Naive B cell (primary cell): Measurements from ENCODE around the gene DGKI. TPM values are rescaled to one million over a fixed set of nuclear protein-coding genes. Genes with fewer than 3 reads are reported as not detected.

Experiments
- ATAC-seq, 2 donors: fragments of 150-1000 bp; cut with Tn5 transposase; 2 replicates each; pipeline ENCODE4 v1.10.0; 2021; ENCODE audit warnings: low read depth in 2 of 2, mild to moderate bottlenecking in 2 of 2, moderate library complexity in 2 of 2
- DNase-seq: peaks from one replicate; pipeline ENCODE4 v3.0.0; 2022
- H3K27ac Mint-ChIP-seq, 6 donors: one replicate each; pipeline ENCODE4 v1.8.0; 2020 to 2022; ENCODE audit warnings: mild to moderate bottlenecking in 6 of 6, mixed read lengths in 6 of 6, moderate library complexity in 5 of 6, inconsistent platforms in 2 of 6
- H3K27me3 Mint-ChIP-seq, 3 donors: one replicate each; pipeline ENCODE4 v1.8.0; 2021 to 2022; ENCODE audit warnings: mixed read lengths in 3 of 3, mild to moderate bottlenecking in 1 of 3
- H3K36me3 Mint-ChIP-seq, 2 donors: one replicate each; pipeline ENCODE4 v1.8.0; 2020 to 2022; ENCODE audit warnings: mixed read lengths in 2 of 2, inconsistent platforms in 1 of 2, mild to moderate bottlenecking in 1 of 2
- H3K4me1 Mint-ChIP-seq, 3 donors: one replicate each; pipeline ENCODE4 v1.8.0; 2020 to 2022; ENCODE audit warnings: mixed read lengths in 3 of 3, inconsistent platforms in 1 of 3, mild to moderate bottlenecking in 1 of 3, moderate library complexity in 1 of 3
- H3K4me3 Mint-ChIP-seq, 8 donors: one replicate each; pipeline ENCODE4 v1.8.0; 2020 to 2022; ENCODE audit warnings: mild to moderate bottlenecking in 8 of 8, mixed read lengths in 8 of 8, moderate library complexity in 8 of 8, inconsistent platforms in 2 of 8
- H3K9me3 Mint-ChIP-seq, 7 donors: one replicate each; pipeline ENCODE4 v1.8.0; 2020 to 2022; ENCODE audit warnings: mixed read lengths in 7 of 7, mild to moderate bottlenecking in 5 of 7, inconsistent platforms in 2 of 7, moderate library complexity in 1 of 7
- polyA plus RNA-seq, 6 donors: library from polyadenylated mRNA; unstranded; fragments of 300-500 nt; fragmentation: Illumina TruSeq; gene quantifications; one replicate each; pipeline ENCODE4 v1.2.3, GENCODE V29; 2021; ENCODE audit warnings: low read depth in 6 of 6

Gene DGKI
- polyA plus RNA-seq, 6 donors from 2014 or later, result not detected

DNA sequence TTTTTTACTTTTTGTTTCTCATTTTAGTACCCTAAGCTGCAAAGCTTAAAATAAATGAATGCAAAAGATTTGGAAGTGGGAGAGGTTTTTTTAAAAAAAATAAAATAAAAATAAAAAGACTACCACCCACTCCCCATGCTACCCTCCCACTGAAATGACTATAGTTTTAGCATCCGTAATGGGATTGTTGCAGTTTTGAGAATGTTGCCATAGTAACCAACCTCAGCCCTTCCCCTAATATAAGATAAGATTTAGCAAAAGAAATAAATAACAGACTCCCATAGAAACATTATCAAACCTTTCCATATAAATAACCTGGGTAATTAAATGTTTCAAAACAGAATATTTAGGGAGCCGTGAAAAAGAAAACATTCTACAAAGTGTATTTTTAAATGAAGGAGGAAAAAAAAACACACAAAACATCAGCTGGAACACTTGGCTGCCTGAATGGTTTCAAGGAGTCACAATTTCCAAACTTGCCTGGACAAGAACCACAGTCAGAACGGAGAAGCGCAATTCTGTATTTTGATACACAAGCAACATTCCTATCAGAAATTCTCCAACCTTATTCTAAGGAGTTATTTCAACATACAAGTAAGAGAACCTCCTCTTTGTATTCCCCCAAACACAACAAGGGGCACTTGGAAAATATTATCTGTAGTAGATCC is 57.4 kb downstream of the DGKI start:
- no peak overlapping the region for H3K27ac Mint-ChIP-seq
- H3K36me3 Mint-ChIP-seq, result no peaks in the 10 kb centered on the region
- DNase-seq (no peak), ATAC-seq (no peak)
- peaks cover 9 to 21% (median 20%) of the 10 kb centered on the region in 3 donors for H3K27me3 Mint-ChIP-seq
- H3K4me3 Mint-ChIP-seq, result no peak overlapping the region
- peaks cover 4 to 23% (median 12%) of the 10 kb centered on the region in 7 donors for H3K9me3 Mint-ChIP-seq
- no peaks in the 10 kb centered on the region for H3K4me1 Mint-ChIP-seq

DNA sequence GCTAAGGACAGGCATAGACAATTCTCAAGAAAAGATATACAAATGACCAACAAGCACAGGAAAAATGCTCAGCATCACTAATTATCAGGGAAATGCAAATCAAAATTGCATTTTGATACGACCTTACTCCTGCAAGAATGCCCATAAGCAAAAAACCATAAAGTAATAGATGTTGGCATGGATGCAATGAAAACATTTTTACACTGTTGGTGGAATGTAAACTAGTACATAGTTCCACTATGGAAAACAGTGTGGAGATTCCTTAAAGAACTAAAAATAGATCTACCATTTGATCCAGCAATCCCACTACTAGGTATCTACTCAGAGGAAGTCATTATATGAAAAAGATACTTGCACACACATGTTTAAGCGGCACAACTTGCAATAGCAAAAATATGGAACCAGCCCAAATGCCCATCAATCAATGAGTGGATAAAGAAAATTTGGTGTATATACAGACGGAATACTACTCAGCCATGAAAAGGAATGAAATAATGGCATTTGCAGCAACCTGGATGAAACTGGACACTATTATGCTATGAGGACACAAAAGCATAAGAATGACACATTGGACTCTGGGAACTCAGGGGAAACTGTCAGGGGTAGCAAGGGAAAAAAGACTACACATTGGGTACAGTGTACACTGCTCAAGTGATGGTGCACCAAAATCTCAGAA is 59.3 kb downstream of the DGKI start:
- no peak overlapping the region for H3K4me3 Mint-ChIP-seq
- peaks cover 7 to 42% (median 13%) of the 10 kb centered on the region in 7 donors for H3K9me3 Mint-ChIP-seq
- no peak for ATAC-seq
- peaks cover 0 to 7% of the 10 kb centered on the region in 2 donors for H3K36me3 Mint-ChIP-seq
- no peak for DNase-seq
- H3K27me3 Mint-ChIP-seq, result peaks cover 9 to 15% (median 15%) of the 10 kb centered on the region in 3 donors
- no peak overlapping the region for H3K27ac Mint-ChIP-seq
- no peaks in the 10 kb centered on the region for H3K4me1 Mint-ChIP-seq

- no peak overlapping the region for H3K27ac Mint-ChIP-seq
- H3K36me3 Mint-ChIP-seq, result peaks cover 0 to 7% of the 10 kb centered on the region in 2 donors
- no peak overlapping the region for H3K4me3 Mint-ChIP-seq
- no peaks in the 10 kb centered on the region for H3K4me1 Mint-ChIP-seq
- peaks cover 0 to 18% (median 3%) of the 10 kb centered on the region in 7 donors for H3K9me3 Mint-ChIP-seq
- DNase-seq (no peak), ATAC-seq (no peak)
- peaks cover 8 to 20% (median 14%) of the 10 kb centered on the region in 3 donors for H3K27me3 Mint-ChIP-seq
These were observed 68.3 kb downstream of the DGKI start for GRCh38 chr7:137778511-137778910.

GRCh38 chr7:137774793-137775201 is 72.0 kb downstream of the DGKI start:
- no peak for DNase-seq
- Mint-ChIP-seq H3K9me3 (peaks cover 0 to 2% (median 0%) of the 10 kb centered on the region in 7 donors), H3K27ac (no peak overlapping the region), H3K4me3 (no peak overlapping the region), H3K27me3 (peaks cover 0 to 13% (median 4%) of the 10 kb centered on the region in 3 donors), H3K4me1 (no peaks in the 10 kb centered on the region), H3K36me3 (no peaks in the 10 kb centered on the region)
- no peak for ATAC-seq

GRCh38 chr7:137772748-137773147 is 74.0 kb downstream of the DGKI start:
- ATAC-seq (no peak), DNase-seq (no peak)
- Mint-ChIP-seq H3K27me3 (peaks cover 0 to 13% (median 0%) of the 10 kb centered on the region in 3 donors), H3K9me3 (peaks cover 0 to 2% (median 0%) of the 10 kb centered on the region in 7 donors), H3K4me3 (no peak overlapping the region), H3K36me3 (no peaks in the 10 kb centered on the region), H3K27ac (no peak overlapping the region), H3K4me1 (no peaks in the 10 kb centered on the region)

DNA sequence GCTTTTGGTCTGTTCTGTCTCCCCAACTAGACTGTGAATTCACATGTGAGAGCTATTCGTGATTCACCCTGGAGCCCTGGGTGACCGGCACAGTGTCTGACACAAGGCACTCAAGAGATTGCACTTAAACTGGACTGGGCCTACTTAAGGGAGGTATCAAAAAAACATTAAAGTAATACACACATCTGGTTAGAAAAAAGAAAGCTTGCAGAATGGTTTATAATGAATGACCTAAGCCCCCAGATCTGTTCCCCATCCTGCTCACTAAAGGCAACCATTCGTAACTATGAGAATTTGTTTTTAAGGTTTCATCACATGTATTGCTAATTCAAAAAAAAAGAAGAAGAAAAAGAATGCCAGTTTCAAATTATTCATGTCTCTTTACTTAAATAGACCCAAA is 74.5 kb downstream of the DGKI start:
- H3K9me3 Mint-ChIP-seq, result peaks cover 0 to 3% (median 0%) of the 10 kb centered on the region in 7 donors
- no peaks in the 10 kb centered on the region for H3K4me1 Mint-ChIP-seq
- peak overlapping the region in 1 of 8 donors; percentile 29 for H3K4me3 Mint-ChIP-seq
- no peak overlapping the region for H3K27ac Mint-ChIP-seq
- peaks cover 0 to 14% (median under 1%) of the 10 kb centered on the region in 3 donors for H3K27me3 Mint-ChIP-seq
- no peaks in the 10 kb centered on the region for H3K36me3 Mint-ChIP-seq
- ATAC-seq (no peak), DNase-seq (no peak)

DNA sequence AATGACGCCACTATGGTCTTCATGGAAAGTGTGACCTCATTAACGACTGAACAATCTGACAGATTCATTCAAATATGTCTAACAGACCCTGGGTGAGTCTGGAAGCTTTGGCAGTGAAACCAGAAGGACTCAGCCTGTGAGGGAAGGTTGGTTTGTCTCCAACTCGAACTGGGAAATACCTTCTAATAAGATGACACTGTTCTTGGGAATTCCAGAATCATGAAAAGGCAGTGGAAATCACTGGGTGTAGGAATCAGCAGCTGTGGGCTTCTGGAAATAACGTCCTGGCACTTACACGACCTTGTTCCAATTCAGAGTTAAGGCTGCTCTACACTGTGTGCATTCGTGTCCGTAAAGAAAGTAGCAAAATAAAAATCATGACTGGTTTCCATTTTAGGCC is 75.1 kb downstream of the DGKI start:
- no peak for ATAC-seq
- no peaks in the 10 kb centered on the region for H3K36me3 Mint-ChIP-seq
- H3K9me3 Mint-ChIP-seq, result peaks cover 0 to 5% (median 0%) of the 10 kb centered on the region in 7 donors
- H3K27ac Mint-ChIP-seq, result no peak overlapping the region
- no peaks in the 10 kb centered on the region for H3K4me1 Mint-ChIP-seq
- no peak overlapping the region for H3K4me3 Mint-ChIP-seq
- H3K27me3 Mint-ChIP-seq, result peaks cover 0 to 17% (median 5%) of the 10 kb centered on the region in 3 donors
- no peak for DNase-seq

GRCh38 chr7:137771273-137771672 is 75.5 kb downstream of the DGKI start:
- Mint-ChIP-seq H3K27ac (no peak overlapping the region), H3K36me3 (no peaks in the 10 kb centered on the region), H3K27me3 (peaks cover 0 to 13% (median 5%) of the 10 kb centered on the region in 3 donors), H3K4me3 (no peak overlapping the region), H3K4me1 (no peaks in the 10 kb centered on the region), H3K9me3 (peaks cover 0 to 5% (median 0%) of the 10 kb centered on the region in 7 donors)
- ATAC-seq, result no peak
- no peak for DNase-seq

DNA sequence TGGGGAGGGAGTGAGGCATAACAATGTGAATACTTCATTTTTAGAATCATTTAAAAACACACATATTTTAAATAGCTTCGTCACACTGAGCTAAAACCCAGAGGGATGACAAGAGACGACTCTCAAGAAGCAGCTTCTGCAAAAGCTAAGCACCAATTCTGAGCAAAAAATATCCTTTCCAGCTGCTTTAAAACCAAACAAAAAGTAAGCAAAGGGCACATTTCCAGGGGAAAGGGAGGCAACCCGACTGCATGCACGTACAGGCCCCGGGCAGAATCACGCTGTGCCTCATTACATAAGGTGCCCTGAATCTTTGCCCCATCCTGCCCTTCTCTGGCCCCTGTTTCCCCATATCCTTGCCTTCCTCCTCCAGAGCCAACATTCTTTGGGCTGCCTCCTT is 78.4 kb downstream of the DGKI start:
- no peaks in the 10 kb centered on the region for H3K4me1 Mint-ChIP-seq

GRCh38 chr7:137762334-137762733 is 84.4 kb downstream of the DGKI start:
- Mint-ChIP-seq H3K9me3 (peaks cover 0 to 8% (median 0%) of the 10 kb centered on the region in 7 donors), H3K27me3 (peaks cover 0 to 15% (median 13%) of the 10 kb centered on the region in 3 donors), H3K4me1 (no peaks in the 10 kb centered on the region), H3K36me3 (no peaks in the 10 kb centered on the region), H3K4me3 (no peak overlapping the region), H3K27ac (no peak overlapping the region)
- ATAC-seq, result no peak
- no peak for DNase-seq

More for the DNA sequence above, 78.4 kb downstream of the DGKI start:
- ATAC-seq (no peak), DNase-seq (no peak)
- Mint-ChIP-seq H3K9me3 (peaks cover 0 to 5% (median 0%) of the 10 kb centered on the region in 7 donors), H3K27me3 (peaks cover 0 to 20% (median 13%) of the 10 kb centered on the region in 3 donors), H3K27ac (no peak overlapping the region), H3K4me3 (no peak overlapping the region), H3K36me3 (no peaks in the 10 kb centered on the region)

GRCh38 chr7:137760111-137760510 is 86.7 kb downstream of the DGKI start:
- Mint-ChIP-seq H3K27ac (no peak overlapping the region), H3K9me3 (peaks cover 0 to 8% (median 0%) of the 10 kb centered on the region in 7 donors), H3K4me1 (no peaks in the 10 kb centered on the region), H3K4me3 (no peak overlapping the region), H3K27me3 (peaks cover 0 to 3% (median 2%) of the 10 kb centered on the region in 3 donors), H3K36me3 (no peaks in the 10 kb centered on the region)
- DNase-seq (no peak), ATAC-seq (no peak)

- Mint-ChIP-seq H3K9me3 (peaks cover 0 to 8% (median 0%) of the 10 kb centered on the region in 7 donors), H3K4me1 (peaks cover 0 to 3% (median 0%) of the 10 kb centered on the region in 3 donors), H3K27ac (no peak overlapping the region), H3K36me3 (no peaks in the 10 kb centered on the region), H3K4me3 (no peak overlapping the region), H3K27me3 (peaks cover 0 to 8% (median 5%) of the 10 kb centered on the region in 3 donors)
- ATAC-seq, result no peak
- DNase-seq, result no peak
These were observed 89.4 kb downstream of the DGKI start for GRCh38 chr7:137757146-137757925.

DNA sequence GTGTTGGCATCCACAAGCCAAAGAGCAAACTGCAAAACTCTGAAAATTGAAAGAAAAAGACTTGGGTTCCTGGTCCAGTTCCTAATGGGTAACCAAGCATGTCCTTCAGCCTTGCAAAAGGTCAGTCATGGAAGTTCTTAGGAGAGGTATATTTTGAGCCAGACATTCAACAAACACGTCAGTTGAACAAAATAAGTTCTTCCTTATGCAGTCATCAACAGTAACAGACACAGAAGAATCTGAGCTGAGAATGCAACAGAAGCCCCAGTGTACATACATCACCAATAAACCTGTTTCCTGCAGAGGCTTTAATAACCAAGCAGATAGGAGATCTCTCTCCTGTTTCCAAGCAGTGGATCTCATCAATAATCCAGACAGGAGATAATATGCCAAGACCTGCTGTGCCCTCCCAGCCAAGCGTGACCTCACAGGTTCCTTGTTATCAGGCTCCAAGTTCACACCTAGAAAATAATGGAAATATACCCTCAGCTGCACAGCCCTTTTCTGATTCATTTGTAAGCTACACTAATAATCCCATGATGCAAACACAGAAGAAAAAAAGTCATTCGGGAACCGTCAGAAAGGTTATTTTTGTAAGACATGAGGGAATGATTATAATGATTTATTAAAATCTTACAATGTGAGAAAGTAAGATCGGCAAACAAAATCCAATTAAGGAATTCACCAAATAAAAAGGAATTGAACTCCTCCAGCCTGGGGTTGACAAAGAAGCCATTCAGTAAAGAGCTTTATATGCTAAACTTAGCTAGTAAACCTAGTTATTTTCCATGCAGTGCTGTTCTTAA is 90.7 kb downstream of the DGKI start:
- no peak for ATAC-seq

More for the DNA sequence above, 90.7 kb downstream of the DGKI start:
- H3K4me3 Mint-ChIP-seq, result no peak overlapping the region
- peaks cover 0 to 5% (median 4%) of the 10 kb centered on the region in 3 donors for H3K27me3 Mint-ChIP-seq
- no peaks in the 10 kb centered on the region for H3K36me3 Mint-ChIP-seq
- no peak for DNase-seq
- peaks cover 0 to 3% (median 0%) of the 10 kb centered on the region in 3 donors for H3K4me1 Mint-ChIP-seq
- peaks cover 0 to 3% (median 0%) of the 10 kb centered on the region in 7 donors for H3K9me3 Mint-ChIP-seq
- H3K27ac Mint-ChIP-seq, result no peak overlapping the region
